Fibroblast of mammary gland (primary cell): ENCODE measurements around the gene CYP3A4.

Experiments
- DNase-seq: peaks from one replicate; pipeline ENCODE4 v3.0.0-alpha.2; 2010; ENCODE audit warnings: low read depth
- H3K4me3 ChIP-seq: 2 replicates; pipeline ENCODE4 v1.5.1; 2011; ENCODE audit warnings: low read depth, mild to moderate bottlenecking, low read length, moderate library complexity; ENCODE audit not compliant: control insufficient read depth
- TF ChIP-seq, protein P1 (sequence below): conservative IDR thresholded peaks from 2 replicates; pipeline ENCODE4 v1.5.1; 2011; ENCODE audit warnings: low read depth, low read length, inconsistent platforms; ENCODE audit not compliant: control insufficient read depth, insufficient read depth

Gene CYP3A4

GRCh38 chr7:99720800-99721595 is 63.0 kb downstream of the CYP3A4 start:
- no peak for DNase-seq
- TF ChIP-seq, protein P1, sequence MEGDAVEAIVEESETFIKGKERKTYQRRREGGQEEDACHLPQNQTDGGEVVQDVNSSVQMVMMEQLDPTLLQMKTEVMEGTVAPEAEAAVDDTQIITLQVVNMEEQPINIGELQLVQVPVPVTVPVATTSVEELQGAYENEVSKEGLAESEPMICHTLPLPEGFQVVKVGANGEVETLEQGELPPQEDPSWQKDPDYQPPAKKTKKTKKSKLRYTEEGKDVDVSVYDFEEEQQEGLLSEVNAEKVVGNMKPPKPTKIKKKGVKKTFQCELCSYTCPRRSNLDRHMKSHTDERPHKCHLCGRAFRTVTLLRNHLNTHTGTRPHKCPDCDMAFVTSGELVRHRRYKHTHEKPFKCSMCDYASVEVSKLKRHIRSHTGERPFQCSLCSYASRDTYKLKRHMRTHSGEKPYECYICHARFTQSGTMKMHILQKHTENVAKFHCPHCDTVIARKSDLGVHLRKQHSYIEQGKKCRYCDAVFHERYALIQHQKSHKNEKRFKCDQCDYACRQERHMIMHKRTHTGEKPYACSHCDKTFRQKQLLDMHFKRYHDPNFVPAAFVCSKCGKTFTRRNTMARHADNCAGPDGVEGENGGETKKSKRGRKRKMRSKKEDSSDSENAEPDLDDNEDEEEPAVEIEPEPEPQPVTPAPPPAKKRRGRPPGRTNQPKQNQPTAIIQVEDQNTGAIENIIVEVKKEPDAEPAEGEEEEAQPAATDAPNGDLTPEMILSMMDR = no peak
- H3K4me3 ChIP-seq = no peak overlapping the region

- TF ChIP-seq, protein P1 = no peak
- no peak for DNase-seq
Measured at GRCh38 chr7:99719996-99720769, 63.8 kb downstream of the CYP3A4 start.

GRCh38 chr7:99713995-99714570 is 69.9 kb downstream of the CYP3A4 start:
- H3K4me3 ChIP-seq = no peak overlapping the region
- TF ChIP-seq, protein P1 = no peak
- DNase-seq = no peak

More at GRCh38 chr7:99719996-99720769, 63.8 kb downstream of the CYP3A4 start:
- H3K4me3 ChIP-seq = no peak overlapping the region

DNA sequence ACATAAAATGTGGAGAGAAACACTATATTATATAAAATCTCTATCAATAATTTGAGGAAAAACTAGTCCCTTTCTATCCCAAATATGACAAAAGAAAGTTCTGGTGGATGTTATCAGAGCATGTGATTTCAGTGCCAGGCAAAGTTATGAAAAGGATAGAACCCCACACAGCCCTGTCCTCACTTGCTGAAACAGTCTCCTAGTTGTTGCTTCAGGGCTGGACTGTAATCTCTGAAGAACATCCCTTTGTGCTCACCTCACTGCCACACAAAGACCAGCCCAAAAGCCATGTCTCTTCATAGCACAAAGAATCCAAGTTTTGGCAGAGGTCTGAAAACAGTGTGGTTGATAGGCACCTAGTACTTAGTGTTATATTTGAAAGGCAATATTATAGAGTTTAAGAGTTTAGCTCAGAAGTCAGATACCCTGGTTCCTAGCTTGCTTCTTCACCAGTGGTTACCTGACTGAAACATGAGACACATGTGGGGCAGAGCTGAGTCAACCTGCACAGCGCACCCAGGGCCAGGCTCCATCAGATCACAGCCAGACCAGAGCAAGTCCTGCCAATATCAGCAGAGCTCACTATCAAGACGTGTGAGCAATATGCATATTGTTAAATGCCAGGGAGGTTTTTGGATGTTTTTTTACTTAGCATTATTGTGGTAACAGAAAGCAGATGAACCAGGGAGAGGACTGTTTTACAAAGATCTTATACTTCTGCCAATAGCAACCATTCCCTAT is 74.0 kb downstream of the CYP3A4 start:
- DNase-seq = no peak
- H3K4me3 ChIP-seq = no peak overlapping the region
- TF ChIP-seq, protein P1 = no peak

- TF ChIP-seq, protein P1 = no peak
- DNase-seq = no peak
Measured at GRCh38 chr7:99709260-99709659, 74.7 kb downstream of the CYP3A4 start.

DNA sequence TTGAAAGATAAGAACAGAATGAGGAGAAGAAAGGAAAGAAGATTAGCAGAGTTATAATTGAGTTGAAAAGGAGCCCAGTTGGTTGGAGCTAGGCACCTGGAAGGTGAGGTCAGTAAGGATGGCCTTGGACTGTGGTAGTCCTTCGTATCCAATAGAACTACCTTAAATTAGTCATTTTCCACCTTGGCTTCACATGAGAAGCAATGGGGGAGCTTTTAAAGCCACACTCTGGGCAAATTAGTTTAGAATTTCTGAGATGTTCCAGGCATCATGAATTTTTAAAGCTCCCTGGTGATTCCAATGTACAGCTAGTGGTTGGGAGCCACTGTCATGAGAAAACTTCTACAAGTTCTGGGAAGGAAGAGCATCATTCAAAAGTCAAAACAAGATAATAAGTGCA is 76.9 kb downstream of the CYP3A4 start:
- H3K4me3 ChIP-seq = no peak overlapping the region
- TF ChIP-seq, protein P1 = no peak
- peak; percentile 21 for DNase-seq

More at GRCh38 chr7:99709260-99709659, 74.7 kb downstream of the CYP3A4 start:
- no peak overlapping the region for H3K4me3 ChIP-seq
